Coronary artery (tissue), 2 donors: Measurements from ENCODE around the gene TERB2.

Experiments used
- DNase-seq: peaks from one replicate; pipeline ENCODE4 v3.0.0-alpha.2; 2017; ENCODE audit warnings: low spot score
- H3K27ac ChIP-seq, 2 donors: fragments of 200-600 bp; sonication (generic); one replicate each; pipeline ENCODE4 v1.5.1; 2016 to 2019
- H3K4me3 ChIP-seq: fragments of 200-600 bp; sonication (generic); 2 replicates; pipeline ENCODE4 v1.5.1; 2016; ENCODE audit warnings: mild to moderate bottlenecking, moderate library complexity
- TF ChIP-seq, protein P1 (sequence below): fragments of 200-600 bp; sonication (generic); IDR thresholded peaks from one replicate; pipeline ENCODE4 v1.5.1; 2019; ENCODE audit warnings: antibody characterized with exemption

Gene TERB2

GRCh38 chr15:45026651-45027190 lies 70.2 kb downstream of the TERB2 start:
- no peak overlapping the region for H3K4me3 ChIP-seq
- TF ChIP-seq, protein P1, sequence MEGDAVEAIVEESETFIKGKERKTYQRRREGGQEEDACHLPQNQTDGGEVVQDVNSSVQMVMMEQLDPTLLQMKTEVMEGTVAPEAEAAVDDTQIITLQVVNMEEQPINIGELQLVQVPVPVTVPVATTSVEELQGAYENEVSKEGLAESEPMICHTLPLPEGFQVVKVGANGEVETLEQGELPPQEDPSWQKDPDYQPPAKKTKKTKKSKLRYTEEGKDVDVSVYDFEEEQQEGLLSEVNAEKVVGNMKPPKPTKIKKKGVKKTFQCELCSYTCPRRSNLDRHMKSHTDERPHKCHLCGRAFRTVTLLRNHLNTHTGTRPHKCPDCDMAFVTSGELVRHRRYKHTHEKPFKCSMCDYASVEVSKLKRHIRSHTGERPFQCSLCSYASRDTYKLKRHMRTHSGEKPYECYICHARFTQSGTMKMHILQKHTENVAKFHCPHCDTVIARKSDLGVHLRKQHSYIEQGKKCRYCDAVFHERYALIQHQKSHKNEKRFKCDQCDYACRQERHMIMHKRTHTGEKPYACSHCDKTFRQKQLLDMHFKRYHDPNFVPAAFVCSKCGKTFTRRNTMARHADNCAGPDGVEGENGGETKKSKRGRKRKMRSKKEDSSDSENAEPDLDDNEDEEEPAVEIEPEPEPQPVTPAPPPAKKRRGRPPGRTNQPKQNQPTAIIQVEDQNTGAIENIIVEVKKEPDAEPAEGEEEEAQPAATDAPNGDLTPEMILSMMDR = no peak
- DNase-seq = no peak
- H3K27ac ChIP-seq = no peak overlapping the region

- Histone ChIP-seq H3K27ac (no peak overlapping the region), H3K4me3 (no peak overlapping the region)
- TF ChIP-seq, protein P1 = no peak
- no peak for DNase-seq
These were observed 70.7 kb downstream of the TERB2 start for GRCh38 chr15:45027220-45027619.
